NCI-H82 (cell line): ENCODE data around the gene HBQ1.
A peak's percentile ranks its signal among the peaks of the same experiment; 100 is the strongest.
"Not testable (repeated sequence)": the region's sequence is repeated elsewhere in the genome, so short reads cannot be mapped to it uniquely, and the experiment has no call there.

Source experiments
- DNase-seq: peaks from one replicate; lab custom pipeline; 2025; lab: John Stamatoyannopoulos, UW

The HBQ1 gene

GRCh38 chr16:160691-161190, 19.5 kb upstream of the HBQ1 start:
- no peak for DNase-seq

DNA sequence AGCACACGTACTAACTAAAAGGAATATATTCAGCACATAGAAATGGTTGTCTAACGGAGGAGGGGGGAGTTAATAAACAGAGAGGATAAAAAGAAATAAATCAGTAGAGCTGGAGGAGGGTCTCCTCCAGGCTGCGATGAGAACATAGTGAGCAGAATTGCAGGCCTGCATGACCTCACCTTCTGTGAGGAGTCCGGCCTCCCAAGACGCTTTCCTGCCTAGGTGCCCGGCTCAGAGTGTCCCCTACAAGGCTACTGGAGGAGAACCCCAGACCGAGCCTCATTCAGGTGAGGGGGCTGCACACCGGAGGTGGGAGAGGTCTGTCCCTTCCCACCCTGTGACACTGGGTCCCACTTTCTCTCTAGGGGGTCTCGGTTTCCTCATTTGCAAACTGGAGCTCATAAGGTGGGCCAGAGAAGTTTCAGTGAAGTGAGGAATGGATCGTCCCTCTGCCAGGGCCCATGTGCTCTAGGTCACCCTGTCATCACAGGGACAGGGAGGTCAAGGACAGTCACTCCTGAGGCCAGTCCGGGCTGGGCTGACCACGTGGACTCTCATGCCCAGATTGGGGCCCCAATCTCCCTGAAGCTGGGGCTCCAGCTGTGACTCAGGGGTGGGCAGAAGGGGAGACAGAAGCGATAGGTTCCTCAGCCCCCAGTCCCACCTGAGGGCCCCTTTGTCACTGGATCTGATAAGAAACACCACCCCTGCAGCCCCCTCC, 17.8 kb upstream of the HBQ1 start:
- DNase-seq, result no peak

DNA sequence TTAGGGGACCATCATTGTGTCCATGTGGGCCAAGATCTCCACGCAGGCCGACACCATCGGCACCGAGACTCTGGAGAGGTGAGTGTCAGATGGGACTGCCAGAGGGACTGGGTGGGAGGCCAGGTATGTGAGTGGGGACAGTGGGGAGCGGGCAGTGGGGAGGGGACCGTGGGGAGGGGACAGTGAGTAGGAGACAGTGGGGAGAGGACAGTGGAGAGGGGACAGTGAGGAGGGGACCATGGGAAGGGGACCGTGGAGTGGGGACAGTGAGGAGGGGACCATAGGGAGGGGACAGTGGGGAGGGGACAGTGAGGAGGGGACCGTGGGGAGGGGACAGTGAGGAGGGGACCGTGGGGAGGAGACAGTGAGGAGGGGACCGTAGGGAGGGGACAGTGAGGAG, 17.1 kb upstream of the HBQ1 start:
- not testable (repeated sequence) for DNase-seq

GRCh38 chr16:163696-164095, 16.6 kb upstream of the HBQ1 start:
- not testable (repeated sequence) for DNase-seq

GRCh38 chr16:164134-164823, 16.0 kb upstream of the HBQ1 start:
- DNase-seq, result not testable (repeated sequence)

DNA sequence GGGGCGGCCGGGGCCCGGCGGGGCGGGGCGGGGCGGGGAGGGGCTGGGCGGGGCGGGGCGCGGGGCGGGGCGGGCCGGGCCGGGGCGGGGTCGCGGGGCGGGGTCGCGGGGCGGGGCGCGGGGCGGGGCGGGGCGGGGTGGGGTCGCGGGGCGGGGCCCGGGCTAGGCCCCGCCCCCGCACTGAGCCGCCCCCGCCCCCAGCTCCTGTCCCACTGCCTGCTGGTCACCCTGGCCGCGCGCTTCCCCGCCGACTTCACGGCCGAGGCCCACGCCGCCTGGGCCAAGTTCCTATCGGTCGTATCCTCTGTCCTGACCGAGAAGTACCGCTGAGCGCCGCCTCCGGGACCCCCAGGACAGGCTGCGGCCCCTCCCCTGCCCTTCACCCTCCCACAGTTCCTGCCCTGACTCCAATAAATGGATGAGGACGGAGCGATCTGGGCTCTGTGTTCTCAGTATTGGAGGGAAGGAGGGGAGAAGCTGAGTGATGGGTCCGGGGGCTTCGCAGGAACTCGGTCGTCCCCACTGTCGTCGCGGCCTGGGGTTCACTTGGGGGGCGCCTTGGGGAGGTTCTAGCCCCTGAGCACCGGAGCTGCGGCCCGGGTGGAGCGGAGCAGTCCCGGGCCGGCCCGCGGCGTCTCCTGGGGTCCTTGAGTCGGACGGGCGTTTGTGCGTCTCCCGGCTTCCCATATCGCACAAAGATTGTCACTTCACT, 15.3 kb upstream of the HBQ1 start:
- peak; percentile 58 for DNase-seq

- no peak for DNase-seq
These were observed 14.5 kb upstream of the HBQ1 start, which contains the start of gene HBM for GRCh38 chr16:165539-166374. Gene HBM (plus strand): TSS chr16:165978. CDS start chr16:165998, 20 bp downstream.

- DNase-seq, result no peak
These were observed 13.7 kb upstream of the HBQ1 start for GRCh38 chr16:166375-167121.

DNA sequence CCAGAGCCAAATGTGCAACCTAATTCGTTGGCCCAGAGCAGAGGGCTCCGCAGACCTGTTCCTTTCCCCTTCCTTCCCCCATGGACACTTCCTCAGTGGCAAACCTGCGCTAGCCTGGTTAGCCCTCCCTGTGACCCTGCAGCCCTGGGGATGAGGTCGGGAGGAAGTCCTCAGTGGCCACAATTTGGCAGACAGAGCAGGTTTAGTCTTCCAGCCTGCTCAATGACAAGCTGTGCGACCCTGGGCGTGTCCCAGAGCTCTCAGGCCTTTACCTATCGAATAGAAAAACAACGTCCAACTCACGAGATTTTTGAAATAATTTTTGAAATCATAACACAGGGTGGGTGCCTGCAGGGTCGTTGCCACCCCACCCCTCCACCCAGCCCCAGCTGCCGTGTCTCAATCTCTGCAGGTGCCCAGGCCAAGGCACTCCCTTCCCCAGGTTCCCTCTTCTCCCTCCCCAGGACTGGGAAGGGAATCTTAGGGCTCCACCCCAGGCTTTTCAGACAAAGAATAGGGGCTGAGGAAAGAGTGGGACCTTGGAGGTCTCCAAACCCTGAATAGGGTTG, 13.1 kb upstream of the HBQ1 start:
- no peak for DNase-seq

- DNase-seq, result peak; percentile 57
These were observed 11.8 kb upstream of the HBQ1 start for GRCh38 chr16:168424-168823.

DNA sequence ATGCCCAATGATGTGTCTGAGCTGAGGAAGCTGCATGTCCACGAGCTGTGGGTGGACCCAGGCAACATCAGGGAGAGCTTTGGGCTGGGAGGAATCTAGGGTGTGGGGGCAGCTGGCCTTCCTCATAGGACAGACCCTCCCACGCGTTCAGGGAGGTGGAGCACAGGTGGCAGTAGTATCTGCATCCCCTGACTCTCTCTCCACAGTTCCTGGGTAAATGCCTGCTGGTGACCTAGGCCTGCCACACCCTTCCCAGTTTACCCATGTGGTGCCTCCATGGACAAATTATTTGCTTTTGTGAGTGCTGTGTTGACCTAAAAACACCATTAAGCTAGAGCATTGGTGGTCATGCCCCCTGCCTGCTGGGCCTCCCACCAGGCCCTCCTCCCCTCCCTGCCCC, 11.2 kb upstream of the HBQ1 start:
- DNase-seq, result no peak

DNA sequence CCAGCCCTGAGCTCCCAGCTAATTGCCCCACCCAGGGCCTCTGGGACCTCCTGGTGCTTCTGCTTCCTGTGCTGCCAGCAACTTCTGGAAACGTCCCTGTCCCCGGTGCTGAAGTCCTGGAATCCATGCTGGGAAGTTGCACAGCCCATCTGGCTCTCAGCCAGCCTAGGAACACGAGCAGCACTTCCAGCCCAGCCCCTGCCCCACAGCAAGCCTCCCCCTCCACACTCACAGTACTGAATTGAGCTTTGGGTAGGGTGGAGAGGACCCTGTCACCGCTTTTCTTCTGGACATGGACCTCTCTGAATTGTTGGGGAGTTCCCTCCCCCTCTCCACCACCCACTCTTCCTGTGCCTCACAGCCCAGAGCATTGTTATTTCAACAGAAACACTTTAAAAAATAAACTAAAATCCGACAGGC, 10.2 kb upstream of the HBQ1 start:
- not testable (repeated sequence) for DNase-seq

DNA sequence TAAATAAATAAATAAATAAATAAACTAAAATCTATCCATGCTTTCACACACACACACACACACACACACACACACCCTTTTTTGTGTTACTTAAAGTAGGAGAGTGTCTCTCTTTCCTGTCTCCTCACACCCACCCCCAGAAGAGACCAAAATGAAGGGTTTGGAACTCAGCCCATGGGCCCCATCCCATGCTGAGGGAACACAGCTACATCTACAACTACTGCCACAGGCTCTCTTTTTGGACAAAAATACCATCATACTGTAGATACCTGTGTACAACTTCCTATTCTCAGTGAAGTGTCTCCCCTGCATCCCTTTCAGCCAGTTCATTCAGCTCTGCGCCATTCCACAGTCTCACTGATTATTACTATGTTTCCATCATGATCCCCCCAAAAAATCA, 9.5 kb upstream of the HBQ1 start:
- DNase-seq, result no peak

DNA sequence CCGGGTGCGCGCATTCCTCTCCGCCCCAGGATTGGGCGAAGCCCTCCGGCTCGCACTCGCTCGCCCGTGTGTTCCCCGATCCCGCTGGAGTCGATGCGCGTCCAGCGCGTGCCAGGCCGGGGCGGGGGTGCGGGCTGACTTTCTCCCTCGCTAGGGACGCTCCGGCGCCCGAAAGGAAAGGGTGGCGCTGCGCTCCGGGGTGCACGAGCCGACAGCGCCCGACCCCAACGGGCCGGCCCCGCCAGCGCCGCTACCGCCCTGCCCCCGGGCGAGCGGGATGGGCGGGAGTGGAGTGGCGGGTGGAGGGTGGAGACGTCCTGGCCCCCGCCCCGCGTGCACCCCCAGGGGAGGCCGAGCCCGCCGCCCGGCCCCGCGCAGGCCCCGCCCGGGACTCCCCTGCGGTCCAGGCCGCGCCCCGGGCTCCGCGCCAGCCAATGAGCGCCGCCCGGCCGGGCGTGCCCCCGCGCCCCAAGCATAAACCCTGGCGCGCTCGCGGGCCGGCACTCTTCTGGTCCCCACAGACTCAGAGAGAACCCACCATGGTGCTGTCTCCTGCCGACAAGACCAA, 7.8 kb upstream of the HBQ1 start, which contains the start of gene HBA2:
Gene HBA2, plus strand, starts transcription at position 503 of the 568 bp plus-strand sequence. Its CDS starts 37 bp downstream, at position 540.
- DNase-seq, result not testable (repeated sequence)

GRCh38 chr16:173211-173854, 6.9 kb upstream of the HBQ1 start:
- not testable (repeated sequence) for DNase-seq

GRCh38 chr16:173928-174769, 6.1 kb upstream of the HBQ1 start:
- not testable (repeated sequence) for DNase-seq

GRCh38 chr16:175011-175949, 5.0 kb upstream of the HBQ1 start:
- DNase-seq, result no peak

DNA sequence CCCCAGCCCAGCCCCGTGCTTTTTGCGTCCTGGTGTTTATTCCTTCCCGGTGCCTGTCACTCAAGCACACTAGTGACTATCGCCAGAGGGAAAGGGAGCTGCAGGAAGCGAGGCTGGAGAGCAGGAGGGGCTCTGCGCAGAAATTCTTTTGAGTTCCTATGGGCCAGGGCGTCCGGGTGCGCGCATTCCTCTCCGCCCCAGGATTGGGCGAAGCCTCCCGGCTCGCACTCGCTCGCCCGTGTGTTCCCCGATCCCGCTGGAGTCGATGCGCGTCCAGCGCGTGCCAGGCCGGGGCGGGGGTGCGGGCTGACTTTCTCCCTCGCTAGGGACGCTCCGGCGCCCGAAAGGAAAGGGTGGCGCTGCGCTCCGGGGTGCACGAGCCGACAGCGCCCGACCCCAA, 4.3 kb upstream of the HBQ1 start:
- DNase-seq, result not testable (repeated sequence)
